Testis (tissue), 2 donors: Measurements from ENCODE around the gene KAT8.

Experiments used
- POLR2A ChIP-seq: fragments of 450-650 bp; IDR thresholded peaks from one replicate; pipeline ENCODE4 v1.6.1; 2017; ENCODE audit warnings: antibody characterized with exemption, mild to moderate bottlenecking, moderate library complexity
- TF ChIP-seq, protein P1 (sequence below), 3 experiments: fragments of 450-650 bp in 2 of 3; fragments of 200-600 bp in 1 of 3; sonication (generic) in 1 of 3; IDR thresholded peaks; one replicate each; pipeline ENCODE4 v1.5.1; 2016 to 2019; ENCODE audit warnings: antibody characterized with exemption in 3 of 3, mild to moderate bottlenecking in 2 of 3, moderate library complexity in 1 of 3

DNA sequence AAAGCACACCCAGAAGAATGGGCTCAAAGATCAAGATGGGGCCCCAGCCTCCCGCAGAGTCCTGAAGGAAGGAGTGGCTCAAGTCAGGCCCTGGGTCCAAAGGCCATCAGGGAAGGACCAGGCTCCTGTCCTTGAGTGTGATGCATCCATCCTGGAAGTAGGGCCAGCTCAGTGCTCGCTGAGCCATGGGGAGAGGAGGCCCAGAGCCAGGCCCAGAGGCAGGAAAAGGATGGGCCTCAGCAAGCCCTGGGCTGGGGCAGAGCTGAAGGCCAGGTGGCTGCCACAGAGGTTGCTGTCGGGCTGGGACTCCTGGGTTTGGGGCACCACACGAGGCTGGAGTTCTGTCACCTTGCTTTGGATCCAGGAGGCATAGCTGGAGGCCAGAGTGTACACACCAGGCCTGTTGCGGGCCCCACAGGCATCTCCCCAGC is 14.4 kb downstream of the KAT8 start:
- TF ChIP-seq, protein P1, sequence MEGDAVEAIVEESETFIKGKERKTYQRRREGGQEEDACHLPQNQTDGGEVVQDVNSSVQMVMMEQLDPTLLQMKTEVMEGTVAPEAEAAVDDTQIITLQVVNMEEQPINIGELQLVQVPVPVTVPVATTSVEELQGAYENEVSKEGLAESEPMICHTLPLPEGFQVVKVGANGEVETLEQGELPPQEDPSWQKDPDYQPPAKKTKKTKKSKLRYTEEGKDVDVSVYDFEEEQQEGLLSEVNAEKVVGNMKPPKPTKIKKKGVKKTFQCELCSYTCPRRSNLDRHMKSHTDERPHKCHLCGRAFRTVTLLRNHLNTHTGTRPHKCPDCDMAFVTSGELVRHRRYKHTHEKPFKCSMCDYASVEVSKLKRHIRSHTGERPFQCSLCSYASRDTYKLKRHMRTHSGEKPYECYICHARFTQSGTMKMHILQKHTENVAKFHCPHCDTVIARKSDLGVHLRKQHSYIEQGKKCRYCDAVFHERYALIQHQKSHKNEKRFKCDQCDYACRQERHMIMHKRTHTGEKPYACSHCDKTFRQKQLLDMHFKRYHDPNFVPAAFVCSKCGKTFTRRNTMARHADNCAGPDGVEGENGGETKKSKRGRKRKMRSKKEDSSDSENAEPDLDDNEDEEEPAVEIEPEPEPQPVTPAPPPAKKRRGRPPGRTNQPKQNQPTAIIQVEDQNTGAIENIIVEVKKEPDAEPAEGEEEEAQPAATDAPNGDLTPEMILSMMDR (IDR thresholded peaks at IDR 0.05), result no peak
- no peak for TF ChIP-seq POLR2A
